22Rv1 (cell line): ENCODE results near the gene OR8D1.

Experiments
- ZFX ChIP-seq: fragments of 450-650 bp; IDR thresholded peaks from 2 replicates; pipeline ENCODE4 v1.6.1; 2017; ENCODE audit warnings: antibody characterized with exemption, borderline replicate concordance
- TF ChIP-seq, protein P1 (sequence below): fragments of 450-650 bp; IDR thresholded peaks from 2 replicates; pipeline ENCODE4 v1.5.1; 2017; ENCODE audit warnings: mild to moderate bottlenecking

DNA sequence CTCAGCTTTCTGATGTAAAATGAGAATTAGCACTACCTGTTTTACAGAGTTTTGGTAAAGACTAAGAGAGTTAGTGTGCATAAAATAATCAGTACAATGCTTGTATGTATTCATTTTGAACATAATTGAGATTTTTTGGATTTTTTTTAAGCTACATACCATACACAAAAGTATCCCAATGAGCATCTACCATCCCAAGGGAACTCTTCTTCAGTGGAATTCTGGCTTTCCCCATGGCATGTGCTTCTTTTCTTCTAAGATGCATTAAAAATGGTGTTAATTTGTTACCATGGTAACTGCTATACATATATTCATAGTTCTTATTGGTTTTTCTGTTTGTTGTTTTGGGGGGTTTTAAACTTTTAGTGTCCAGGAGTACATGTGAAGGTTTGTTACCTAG lies 17.7 kb downstream of the OR8D1 start:
- TF ChIP-seq, protein P1, sequence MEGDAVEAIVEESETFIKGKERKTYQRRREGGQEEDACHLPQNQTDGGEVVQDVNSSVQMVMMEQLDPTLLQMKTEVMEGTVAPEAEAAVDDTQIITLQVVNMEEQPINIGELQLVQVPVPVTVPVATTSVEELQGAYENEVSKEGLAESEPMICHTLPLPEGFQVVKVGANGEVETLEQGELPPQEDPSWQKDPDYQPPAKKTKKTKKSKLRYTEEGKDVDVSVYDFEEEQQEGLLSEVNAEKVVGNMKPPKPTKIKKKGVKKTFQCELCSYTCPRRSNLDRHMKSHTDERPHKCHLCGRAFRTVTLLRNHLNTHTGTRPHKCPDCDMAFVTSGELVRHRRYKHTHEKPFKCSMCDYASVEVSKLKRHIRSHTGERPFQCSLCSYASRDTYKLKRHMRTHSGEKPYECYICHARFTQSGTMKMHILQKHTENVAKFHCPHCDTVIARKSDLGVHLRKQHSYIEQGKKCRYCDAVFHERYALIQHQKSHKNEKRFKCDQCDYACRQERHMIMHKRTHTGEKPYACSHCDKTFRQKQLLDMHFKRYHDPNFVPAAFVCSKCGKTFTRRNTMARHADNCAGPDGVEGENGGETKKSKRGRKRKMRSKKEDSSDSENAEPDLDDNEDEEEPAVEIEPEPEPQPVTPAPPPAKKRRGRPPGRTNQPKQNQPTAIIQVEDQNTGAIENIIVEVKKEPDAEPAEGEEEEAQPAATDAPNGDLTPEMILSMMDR, result no peak
- TF ChIP-seq ZFX, result no peak
